ENCODE results near the gene CREG2.

DNA sequence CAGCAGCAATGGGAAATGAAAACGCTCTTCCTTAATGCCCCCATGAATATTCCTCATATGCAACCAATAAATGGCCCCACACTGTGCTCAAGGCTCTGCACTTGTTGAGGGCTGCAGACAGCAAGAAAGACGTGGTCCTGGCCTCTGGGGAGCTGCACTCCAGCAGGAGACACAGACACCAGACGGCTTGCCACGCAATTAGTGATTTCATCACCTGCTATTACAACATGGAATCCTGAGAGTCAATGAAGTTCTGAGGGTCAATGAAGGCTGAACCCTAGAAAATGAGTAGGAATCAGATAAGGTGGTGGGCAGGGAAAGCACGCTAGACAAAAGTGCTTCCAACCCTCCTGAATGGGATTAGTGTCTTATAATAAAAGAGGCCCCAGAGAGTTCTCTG, 18.9 kb downstream of the CREG2 start:
- TF ChIP-seq POLR2A (IDR thresholded peaks at IDR 0.05) (no peak), CTCF (IDR thresholded peaks at IDR 0.05) (no peak)
